Stimulated activated CD8-positive, alpha-beta memory T cell treated with anti-CD3 and anti-CD28 coated beads, Interleukin-4, amount 100 ng/mL, for 24 hours (primary cell): ENCODE data around the gene TTC28.

Experiments
- DNase-seq: peaks from one replicate; pipeline ENCODE4 v3.0.0-alpha.2; 2020; ENCODE audit warnings: low read depth

Gene TTC28

DNA sequence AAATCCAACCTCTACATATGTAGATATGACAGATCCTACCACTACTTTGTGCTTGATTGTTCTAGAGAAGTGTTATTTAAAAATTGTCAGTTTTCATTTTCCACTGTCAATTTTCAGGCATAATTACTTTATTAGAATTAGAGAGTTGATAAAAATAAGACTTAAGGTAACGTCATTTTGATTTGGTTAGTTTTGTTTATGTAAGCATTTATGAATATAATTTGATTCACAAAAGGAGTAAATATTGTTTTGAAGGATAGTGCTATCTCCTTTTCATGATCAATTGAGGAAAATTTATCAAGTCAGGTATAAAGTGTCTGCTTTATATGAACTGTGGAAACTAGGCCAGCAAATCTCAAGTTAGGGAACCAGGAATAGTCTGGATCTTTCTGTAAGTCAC lies 718.0 kb downstream of the TTC28 start:
- DNase-seq, result no peak

DNA sequence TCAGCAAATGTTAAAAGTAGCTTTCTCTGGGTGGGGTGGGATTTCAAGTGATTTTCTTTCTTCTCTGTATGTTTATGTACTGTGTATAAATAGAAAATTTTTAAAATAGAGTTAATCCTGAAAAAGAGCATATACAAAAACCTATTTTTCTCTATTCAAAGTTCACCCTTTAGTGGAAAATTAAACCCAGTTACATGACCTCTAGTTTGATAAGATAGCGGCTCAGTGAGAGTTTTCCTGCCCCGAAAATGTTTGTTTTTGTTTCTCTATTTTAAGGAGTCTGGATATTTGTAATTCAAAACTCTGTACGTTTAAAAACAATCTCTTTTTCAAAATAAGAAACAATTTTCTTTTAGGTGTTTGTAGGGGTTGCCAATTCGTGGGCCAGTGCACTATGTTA lies 718.5 kb downstream of the TTC28 start:
- no peak for DNase-seq

DNA sequence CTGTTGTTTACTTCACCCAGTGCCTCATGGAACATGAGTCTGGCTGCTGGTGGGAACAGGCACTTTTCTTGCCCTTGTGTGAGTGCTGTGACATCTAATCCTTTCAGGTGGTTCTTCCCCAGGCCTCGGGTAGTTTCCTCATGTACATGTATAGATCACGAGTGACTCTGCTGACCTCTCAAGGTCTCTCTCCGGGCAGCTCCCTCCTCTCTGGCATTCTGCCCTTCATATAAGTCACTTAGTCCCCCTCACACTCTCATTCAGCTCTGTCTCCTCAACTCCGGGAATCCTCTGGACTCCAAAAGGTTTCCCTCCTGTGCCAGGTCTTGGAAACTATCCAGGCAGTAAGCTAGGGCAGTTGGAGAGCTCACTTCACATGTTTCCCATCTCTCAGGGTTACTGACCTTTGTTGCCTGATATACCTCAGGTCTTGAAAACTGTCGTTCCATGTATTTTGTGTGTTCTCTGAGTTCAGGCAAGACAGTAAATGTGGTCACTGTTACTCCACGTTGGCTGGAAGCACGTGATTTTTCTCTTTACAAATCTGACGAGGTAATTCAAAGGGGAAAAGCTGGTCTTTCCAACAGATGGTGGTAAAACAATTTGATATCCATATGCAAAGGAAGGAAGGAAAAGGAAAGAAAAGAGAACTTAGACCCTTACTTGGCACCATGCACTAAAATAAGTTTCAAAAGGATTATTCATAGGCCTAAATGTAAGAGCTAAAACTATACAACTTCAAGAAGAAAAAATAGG lies 720.1 kb downstream of the TTC28 start:
- no peak for DNase-seq

GRCh38 chr22:27952779-27953178 lies 726.9 kb downstream of the TTC28 start:
- DNase-seq, result no peak

DNA sequence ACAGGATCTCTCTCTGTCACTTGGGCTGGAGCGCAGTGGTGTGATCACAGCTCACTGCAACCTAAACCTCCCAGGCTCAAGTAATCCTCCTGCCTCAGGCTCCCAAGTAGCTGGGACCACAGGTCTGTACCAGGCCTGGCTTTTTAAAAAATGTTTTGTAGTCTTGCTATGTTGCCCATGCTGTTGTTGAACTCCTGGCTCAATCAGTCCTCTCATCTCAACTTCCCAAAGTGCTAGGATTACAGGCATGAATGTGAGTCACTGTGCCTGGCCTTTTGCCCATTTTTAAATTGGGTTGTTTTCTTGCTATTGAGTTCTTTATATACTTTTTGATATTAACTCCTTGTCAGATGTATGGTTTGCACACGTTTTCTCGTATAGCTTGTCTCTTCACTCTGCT lies 727.5 kb downstream of the TTC28 start:
- no peak for DNase-seq

DNA sequence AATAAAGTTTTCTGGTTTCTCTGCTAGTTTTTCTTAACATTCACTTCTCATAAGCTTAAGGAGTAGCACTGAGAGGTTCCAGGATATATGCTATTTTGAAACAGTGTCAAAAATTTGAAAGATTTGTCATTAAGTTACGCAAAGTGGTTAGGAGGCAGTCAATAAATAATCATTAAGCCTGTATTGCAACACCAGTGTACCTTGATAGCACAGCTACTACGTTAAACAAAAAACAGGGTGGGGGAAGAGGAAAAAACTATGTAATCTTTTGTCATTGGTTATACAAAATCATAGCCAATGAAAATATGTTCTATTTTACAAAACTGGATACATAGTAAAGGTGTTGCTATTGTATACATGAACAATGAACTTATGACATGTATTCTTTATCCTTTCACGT lies 730.2 kb downstream of the TTC28 start:
- no peak for DNase-seq

GRCh38 chr22:27948569-27948968 lies 731.1 kb downstream of the TTC28 start:
- no peak for DNase-seq

GRCh38 chr22:27947448-27947847 lies 732.2 kb downstream of the TTC28 start:
- no peak for DNase-seq

DNA sequence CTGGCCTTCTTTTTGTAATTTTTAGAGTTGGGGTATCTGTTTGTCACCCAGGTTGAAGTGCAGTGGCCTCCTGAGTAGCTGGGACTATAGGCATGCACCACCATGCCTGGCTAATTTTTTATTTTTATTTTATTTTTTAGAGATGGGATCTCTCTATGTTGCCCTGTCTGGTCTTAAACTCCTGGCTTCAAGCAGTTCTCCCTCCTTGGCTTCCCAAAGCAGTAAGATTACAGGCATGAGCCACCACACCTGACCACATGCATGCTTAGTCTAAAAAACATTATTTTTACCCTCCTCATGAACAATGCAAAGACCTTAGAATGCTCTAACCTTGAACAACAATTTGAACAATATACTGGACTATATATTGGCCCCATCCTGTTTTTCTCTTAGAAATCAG lies 738.5 kb downstream of the TTC28 start:
- no peak for DNase-seq

DNA sequence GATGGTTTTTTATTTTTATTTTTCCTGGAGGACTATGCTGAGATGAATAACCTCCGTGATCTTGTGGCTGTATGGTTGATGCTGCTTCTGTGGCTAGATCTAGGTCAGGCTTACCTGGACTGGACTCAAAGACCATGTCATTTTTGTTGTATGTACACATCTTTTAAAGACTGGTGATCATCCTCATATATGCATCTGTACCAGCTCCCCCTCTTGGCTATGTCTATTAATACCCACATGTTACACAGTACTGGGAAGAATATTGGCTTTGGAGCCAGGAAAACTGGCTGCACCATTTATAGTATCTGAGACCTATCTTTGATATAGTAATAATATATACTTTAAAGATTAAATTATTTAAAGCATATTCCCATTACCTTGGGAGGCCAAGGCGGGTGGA lies 742.2 kb downstream of the TTC28 start:
- no peak for DNase-seq

DNA sequence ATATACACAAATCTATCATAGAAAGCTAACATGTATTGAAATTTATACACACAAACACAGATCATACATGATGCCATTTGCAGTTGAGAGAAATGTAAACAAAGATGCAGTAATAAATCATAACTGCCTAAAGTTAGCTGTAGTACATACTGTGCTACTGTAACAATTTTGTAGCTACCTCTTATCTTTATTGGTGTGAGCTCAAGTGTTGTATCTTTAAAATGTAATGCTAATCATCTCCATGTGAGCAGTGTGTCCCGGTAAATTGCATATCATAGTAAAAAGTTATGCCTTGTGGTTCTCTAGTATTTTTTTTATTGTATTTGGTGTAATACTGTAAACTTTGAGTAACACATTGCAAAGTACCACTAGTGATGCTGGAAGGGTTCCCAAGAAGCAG lies 743.7 kb downstream of the TTC28 start:
- no peak for DNase-seq

DNA sequence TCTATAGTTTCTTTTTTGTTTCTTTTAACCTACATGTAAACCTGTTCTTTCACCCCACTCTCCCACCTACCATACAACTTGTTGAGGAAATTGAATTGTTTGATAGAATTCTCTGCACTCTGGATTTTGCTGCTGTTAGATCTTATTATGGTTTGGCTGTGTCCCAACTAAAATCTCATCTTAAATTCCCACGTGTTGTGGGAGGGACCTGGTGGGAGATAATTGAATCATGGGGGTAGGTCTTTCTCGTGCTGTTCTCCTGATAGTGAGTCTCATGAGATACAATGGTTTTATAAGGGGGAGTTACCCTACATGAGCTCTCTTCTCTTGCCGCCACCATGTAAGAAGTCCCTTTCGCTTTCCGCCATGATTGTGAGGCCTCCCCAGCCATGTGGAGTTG lies 745.6 kb downstream of the TTC28 start:
- DNase-seq, result no peak

- DNase-seq, result no peak
Measured at GRCh38 chr22:27933186-27933983, 746.3 kb downstream of the TTC28 start.

- DNase-seq, result no peak
Measured at GRCh38 chr22:27930331-27931060, 749.1 kb downstream of the TTC28 start.
